PC-3 (cell line): ENCODE data around the gene EIF2B5.
"Not testable (repeated sequence)": the region's sequence is repeated elsewhere in the genome, so short reads cannot be mapped to it uniquely, and the experiment has no call there.

Experiments
- CTCF ChIP-seq: fragments of 300-600 bp; sonication (generic); conservative IDR thresholded peaks from 2 replicates; pipeline ENCODE4 v1.5.1; 2017; ENCODE audit warnings: antibody characterized with exemption, low read depth, mild to moderate bottlenecking, low read length
- EZH2 ChIP-seq: fragments of 300-600 bp; sonication (generic); IDR thresholded peaks from one replicate; pipeline ENCODE4 v1.6.1; 2017; ENCODE audit warnings: antibody characterized with exemption, mild to moderate bottlenecking, low read length; ENCODE audit not compliant: unreplicated experiment

GRCh38 chr3:184121031-184121430 is 14.1 kb upstream of the EIF2B5 start:
- not testable (repeated sequence) for TF ChIP-seq CTCF, EZH2
